Measurements from ENCODE around the gene RASSF7. TPM values are rescaled to one million over a fixed set of nuclear protein-coding genes. Genes with fewer than 3 reads are reported as not detected.
A peak's percentile ranks its signal among the peaks of the same experiment; 100 is the strongest.

Gene RASSF7
- total RNA-seq, 2 experiments from 2014 or later = 14.1 to 15.7 TPM

- POLR2A ChIA-PET = no interaction called here
- Histone ChIP-seq H3K36me3 (ENCODE audit: insufficient read depth, low read length) (peaks cover 82% of the 10 kb centered on the region), H3K4me1 (ENCODE audit: insufficient read depth, low read length) (peaks cover 7% of the 10 kb centered on the region), H3K4me3 (ENCODE audit: low read length) (no peak overlapping the region), H3K27me3 (ENCODE audit: control insufficient read depth in 1 of 2, insufficient read depth in 2 of 2, low read length in 2 of 2) (no peaks in the 10 kb centered on the region), H3K9me3 (ENCODE audit: control insufficient read depth in 1 of 2, insufficient read depth in 1 of 2, low read length in 2 of 2) (no peaks in the 10 kb centered on the region), H3K27ac (ENCODE audit: low read depth in 1 of 2, low read length in 2 of 2) (no peak overlapping the region)
- H3K36me3 Mint-ChIP-seq (ENCODE audit: low read depth) = peaks cover 80% of the 10 kb centered on the region
- no peaks in the 10 kb centered on the region for H3K4me1 Mint-ChIP-seq (ENCODE audit: low read depth)
- CTCF ChIA-PET = no interaction called here
- no peaks in the 10 kb centered on the region for H3K27me3 Mint-ChIP-seq
- DNase-seq (peak in 1 of 14 experiments; percentile 16), ATAC-seq (ENCODE audit: poor library complexity) (no peak)
- TF ChIP-seq CTCF (IDR thresholded peaks at IDR 0.05) = no peak
- H3K27ac Mint-ChIP-seq = no peak overlapping the region
- H3K9me3 Mint-ChIP-seq = no peaks in the 10 kb centered on the region
- intact Hi-C loops (cut with DNase I, micrococcal nuclease) = no loop called here
- no peak overlapping the region for H3K4me3 Mint-ChIP-seq
These were observed 37.4 kb downstream of the RASSF7 start for GRCh38 chr11:598005-598680.

- no peak for TF ChIP-seq CTCF (IDR thresholded peaks at IDR 0.05)
- no peaks in the 10 kb centered on the region for H3K4me1 ChIP-seq (ENCODE audit: insufficient read depth, low read length)
- no peaks in the 10 kb centered on the region for H3K9me3 ChIP-seq (ENCODE audit: control insufficient read depth in 1 of 2, insufficient read depth in 1 of 2, low read length in 2 of 2)
- no peak overlapping the region for H3K4me3 ChIP-seq (ENCODE audit: low read length)
- H3K4me1 Mint-ChIP-seq (ENCODE audit: low read depth) = no peaks in the 10 kb centered on the region
- no peak overlapping the region for H3K4me3 Mint-ChIP-seq
- intact Hi-C loops (cut with DNase I, micrococcal nuclease) = no loop called here
- DNase-seq = no peak
- POLR2A ChIA-PET = interaction anchor here (0.9 to 1.4 kb wide), 3 partner anchors 13 to 33 kb away, joined by 3 read pairs; partner anchors contain the start of gene PHRF1
- no peaks in the 10 kb centered on the region for H3K27me3 Mint-ChIP-seq
- CTCF ChIA-PET = no interaction called here
- H3K36me3 ChIP-seq (ENCODE audit: insufficient read depth, low read length) = peaks cover 84% of the 10 kb centered on the region
- H3K27ac ChIP-seq (ENCODE audit: low read depth in 1 of 2, low read length in 2 of 2) = no peak overlapping the region
- ATAC-seq (ENCODE audit: poor library complexity) = no peak
- no peak overlapping the region for H3K27ac Mint-ChIP-seq
- no peaks in the 10 kb centered on the region for H3K27me3 ChIP-seq (ENCODE audit: control insufficient read depth in 1 of 2, insufficient read depth in 2 of 2, low read length in 2 of 2)
- no peaks in the 10 kb centered on the region for H3K9me3 Mint-ChIP-seq
- peaks cover 66% of the 10 kb centered on the region for H3K36me3 Mint-ChIP-seq (ENCODE audit: low read depth)
These were observed 40.9 kb downstream of the RASSF7 start for GRCh38 chr11:601573-602245.

- ATAC-seq (ENCODE audit: poor library complexity) (no peak), DNase-seq (no peak)
- intact Hi-C loops (cut with DNase I, micrococcal nuclease) = no loop called here
- Histone ChIP-seq H3K27ac (ENCODE audit: low read depth in 1 of 2, low read length in 2 of 2) (no peak overlapping the region), H3K4me3 (ENCODE audit: low read length) (no peak overlapping the region), H3K4me1 (ENCODE audit: insufficient read depth, low read length) (no peaks in the 10 kb centered on the region), H3K36me3 (ENCODE audit: insufficient read depth, low read length) (peaks cover 85% of the 10 kb centered on the region), H3K9me3 (ENCODE audit: control insufficient read depth in 1 of 2, insufficient read depth in 1 of 2, low read length in 2 of 2) (no peaks in the 10 kb centered on the region), H3K27me3 (ENCODE audit: control insufficient read depth in 1 of 2, insufficient read depth in 2 of 2, low read length in 2 of 2) (no peaks in the 10 kb centered on the region)
- CTCF ChIA-PET = no interaction called here
- Mint-ChIP-seq H3K36me3 (ENCODE audit: low read depth) (peaks cover 64% of the 10 kb centered on the region), H3K27me3 (no peaks in the 10 kb centered on the region), H3K9me3 (no peaks in the 10 kb centered on the region), H3K27ac (no peak overlapping the region), H3K4me1 (ENCODE audit: low read depth) (no peaks in the 10 kb centered on the region), H3K4me3 (no peak overlapping the region)
- no peak for TF ChIP-seq CTCF (IDR thresholded peaks at IDR 0.05)
- POLR2A ChIA-PET = no interaction called here
These were observed 42.4 kb downstream of the RASSF7 start for GRCh38 chr11:603154-603553.

Measured in CD4-positive, alpha-beta T cell (primary cell).